GM12875 (cell line): ENCODE data around the gene HES4.
"Not testable (repeated sequence)": the region's sequence is repeated elsewhere in the genome, so short reads cannot be mapped to it uniquely, and the experiment has no call there.

ENCODE experiments used
- H3K4me3 ChIP-seq: one replicate; pipeline ENCODE4 v1.5.1; 2011; ENCODE audit warnings: low read depth, low read length, control low read depth
- CTCF ChIP-seq: IDR thresholded peaks from 2 replicates; pipeline ENCODE4 v1.5.1; 2011; ENCODE audit warnings: low read depth, mild to moderate bottlenecking, control low read depth, inconsistent platforms, low read length, moderate library complexity, borderline replicate concordance; ENCODE audit not compliant: insufficient read depth

Gene HES4

GRCh38 chr1:1021010-1021919 is 21.4 kb upstream of the HES4 start:
- no peak overlapping the region for H3K4me3 ChIP-seq
- no peak for TF ChIP-seq CTCF

GRCh38 chr1:1020415-1021009 is 20.6 kb upstream of the HES4 start:
- peak overlapping the region; percentile 57 for H3K4me3 ChIP-seq
- TF ChIP-seq CTCF, result no peak

GRCh38 chr1:1020000-1020404 is 20.1 kb upstream of the HES4 start, which contains the start of gene AGRN:
TSS of gene AGRN (plus strand) at chr1:1020120. CDS start at chr1:1020173, 53 bp downstream.
- no peak for TF ChIP-seq CTCF
- peak within 1 kb of the TSS; percentile 57 for H3K4me3 ChIP-seq

GRCh38 chr1:1019122-1019999 is 19.5 kb upstream of the HES4 start:
- H3K4me3 ChIP-seq, result peak overlapping the region; percentile 54
- peak; percentile 66 for TF ChIP-seq CTCF

- not testable (repeated sequence) for H3K4me3 ChIP-seq
Measured at GRCh38 chr1:1018321-1018685, 18.4 kb upstream of the HES4 start.

- not testable (repeated sequence) for H3K4me3 ChIP-seq
Measured at GRCh38 chr1:1017397-1018320, 17.8 kb upstream of the HES4 start.

- H3K4me3 ChIP-seq, result no peak overlapping the region
Measured at GRCh38 chr1:1014799-1015681, 15.1 kb upstream of the HES4 start.

More at GRCh38 chr1:1014799-1015681, 15.1 kb upstream of the HES4 start:
- peak; percentile 50; the same call in 1 of the 2 replicates for TF ChIP-seq CTCF
